ENCODE measurements around the gene SRSF1. TPM values are rescaled to one million over a fixed set of nuclear protein-coding genes. Genes with fewer than 3 reads are reported as not detected.
A peak's percentile ranks its signal among the peaks of the same experiment; 100 is the strongest.

SRSF1 gene
- total RNA-seq, 1 donor = 247 TPM

DNA sequence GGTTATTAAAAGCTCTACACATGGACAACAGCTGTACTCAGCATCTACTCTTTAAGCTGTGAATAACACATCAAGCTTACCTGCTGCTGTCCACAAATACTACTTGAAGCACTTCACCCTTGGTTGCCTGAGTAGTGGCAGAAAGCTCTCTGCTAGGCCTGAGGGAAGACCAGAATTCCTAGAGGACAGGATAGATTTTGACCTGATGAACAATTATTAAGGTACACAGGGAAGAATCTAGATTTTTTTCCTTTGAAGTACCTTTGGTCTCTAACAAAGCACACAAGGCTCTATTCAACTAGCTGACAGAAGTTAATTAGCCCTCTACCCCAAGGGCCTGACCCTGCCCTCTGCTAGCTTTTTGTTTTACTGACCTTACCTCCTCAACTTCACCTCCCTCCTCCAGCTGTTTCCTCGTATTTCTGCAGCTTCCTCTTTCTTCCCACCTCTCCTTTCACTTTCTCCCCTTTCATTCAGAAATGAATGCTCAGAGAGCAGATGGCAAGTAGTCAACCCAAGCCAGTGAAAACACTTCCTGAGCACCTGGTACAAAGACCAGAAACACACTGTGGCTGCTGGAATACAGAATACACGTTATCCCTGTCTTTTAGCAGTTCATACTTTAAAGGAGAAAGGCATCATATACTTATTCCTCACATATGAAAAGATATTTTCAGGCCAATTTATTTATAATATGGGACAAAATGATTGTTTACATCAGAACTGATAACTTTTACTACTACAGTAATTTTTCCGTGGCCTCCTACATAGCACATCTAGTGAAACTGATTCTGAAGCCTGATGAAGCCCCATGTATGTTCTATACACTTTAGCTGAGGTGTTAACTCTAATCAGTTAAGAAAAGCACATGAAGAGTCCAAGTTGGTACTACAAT lies 13.3 kb downstream of the SRSF1 start:
- Histone ChIP-seq H4K20me1 (ENCODE audit: insufficient read depth, low read length) (no peaks in the 10 kb centered on the region), H3K36me3 (ENCODE audit: insufficient read depth, low read length) (peaks cover 26% of the 10 kb centered on the region), H3K4me2 (ENCODE audit: insufficient read depth, low read length) (no peak overlapping the region), H3K4me1 (ENCODE audit: insufficient read depth, low read length) (peaks cover 15% of the 10 kb centered on the region), H3K4me3 (ENCODE audit: insufficient read depth, low read length) (no peak overlapping the region), H2AFZ (ENCODE audit: low read length) (no peak overlapping the region), H3K27me3 (ENCODE audit: insufficient read depth, low read length) (no peaks in the 10 kb centered on the region), H3K9me3 (ENCODE audit: low read depth, low read length) (no peaks in the 10 kb centered on the region), H3K79me2 (ENCODE audit: insufficient read depth, low read length) (peaks cover 6% of the 10 kb centered on the region), H3K27ac (ENCODE audit: low read depth, low read length) (peak overlapping the region; percentile 9)
- TF ChIP-seq, protein P1, sequence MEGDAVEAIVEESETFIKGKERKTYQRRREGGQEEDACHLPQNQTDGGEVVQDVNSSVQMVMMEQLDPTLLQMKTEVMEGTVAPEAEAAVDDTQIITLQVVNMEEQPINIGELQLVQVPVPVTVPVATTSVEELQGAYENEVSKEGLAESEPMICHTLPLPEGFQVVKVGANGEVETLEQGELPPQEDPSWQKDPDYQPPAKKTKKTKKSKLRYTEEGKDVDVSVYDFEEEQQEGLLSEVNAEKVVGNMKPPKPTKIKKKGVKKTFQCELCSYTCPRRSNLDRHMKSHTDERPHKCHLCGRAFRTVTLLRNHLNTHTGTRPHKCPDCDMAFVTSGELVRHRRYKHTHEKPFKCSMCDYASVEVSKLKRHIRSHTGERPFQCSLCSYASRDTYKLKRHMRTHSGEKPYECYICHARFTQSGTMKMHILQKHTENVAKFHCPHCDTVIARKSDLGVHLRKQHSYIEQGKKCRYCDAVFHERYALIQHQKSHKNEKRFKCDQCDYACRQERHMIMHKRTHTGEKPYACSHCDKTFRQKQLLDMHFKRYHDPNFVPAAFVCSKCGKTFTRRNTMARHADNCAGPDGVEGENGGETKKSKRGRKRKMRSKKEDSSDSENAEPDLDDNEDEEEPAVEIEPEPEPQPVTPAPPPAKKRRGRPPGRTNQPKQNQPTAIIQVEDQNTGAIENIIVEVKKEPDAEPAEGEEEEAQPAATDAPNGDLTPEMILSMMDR (IDR thresholded peaks at IDR 0.05; ENCODE audit: extremely low read depth, low read depth, low read length) = no peak
- DNase-seq (ENCODE audit: insufficient read length, low spot score, missing footprints) = no peak

DNA sequence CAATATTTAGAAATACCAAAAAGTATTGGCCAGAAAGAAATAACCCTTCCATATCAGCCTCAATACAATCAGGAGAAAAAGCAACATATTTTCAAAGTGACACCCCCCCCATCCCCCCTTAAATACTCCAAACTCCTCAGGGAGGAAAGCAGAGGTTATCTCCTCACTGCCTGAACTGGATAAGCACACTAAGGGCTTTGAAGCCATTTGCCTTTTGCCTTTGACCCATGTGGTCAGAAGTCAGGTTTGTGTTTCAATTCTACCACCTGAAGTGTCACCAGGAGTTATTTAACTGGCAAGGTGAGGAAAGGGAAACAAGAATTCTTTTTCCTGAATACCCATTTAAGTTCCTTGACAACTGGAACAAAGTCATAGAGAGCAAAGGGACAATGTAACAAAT lies 15.5 kb downstream of the SRSF1 start:
- TF ChIP-seq, protein P1 (IDR thresholded peaks at IDR 0.05; ENCODE audit: extremely low read depth, low read depth, low read length) = no peak
- Histone ChIP-seq H3K27ac (ENCODE audit: low read depth, low read length) (no peak overlapping the region), H3K36me3 (ENCODE audit: insufficient read depth, low read length) (peaks cover 12% of the 10 kb centered on the region), H3K79me2 (ENCODE audit: insufficient read depth, low read length) (peaks cover 7% of the 10 kb centered on the region), H3K27me3 (ENCODE audit: insufficient read depth, low read length) (no peaks in the 10 kb centered on the region), H3K4me2 (ENCODE audit: insufficient read depth, low read length) (no peak overlapping the region), H3K4me1 (ENCODE audit: insufficient read depth, low read length) (peaks cover 19% of the 10 kb centered on the region), H4K20me1 (ENCODE audit: insufficient read depth, low read length) (no peaks in the 10 kb centered on the region), H2AFZ (ENCODE audit: low read length) (no peak overlapping the region), H3K4me3 (ENCODE audit: insufficient read depth, low read length) (no peak overlapping the region), H3K9me3 (ENCODE audit: low read depth, low read length) (no peaks in the 10 kb centered on the region)
- no peak for DNase-seq (ENCODE audit: insufficient read length, low spot score, missing footprints)

DNA sequence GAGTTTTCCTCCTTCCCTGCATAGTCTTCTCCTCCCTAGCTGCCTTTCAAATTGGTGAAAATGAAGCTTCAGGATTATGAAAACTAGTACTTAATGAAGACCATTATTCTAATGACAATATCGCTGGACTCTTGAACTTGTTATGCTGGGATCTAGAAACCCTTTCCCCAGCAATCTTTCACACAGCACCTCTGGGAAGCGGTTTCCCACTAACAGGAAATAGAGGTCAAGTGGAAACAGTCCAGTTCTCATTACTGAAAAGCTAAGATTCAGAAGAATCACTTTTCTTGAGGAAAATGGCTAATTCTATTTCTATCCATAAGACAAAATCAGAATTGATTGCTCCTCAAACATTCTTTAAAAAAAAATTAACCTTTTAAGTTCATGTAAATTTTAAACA lies 17.0 kb downstream of the SRSF1 start:
- Histone ChIP-seq H4K20me1 (ENCODE audit: insufficient read depth, low read length) (peaks cover 8% of the 10 kb centered on the region), H3K4me2 (ENCODE audit: insufficient read depth, low read length) (no peak overlapping the region), H3K9me3 (ENCODE audit: low read depth, low read length) (no peaks in the 10 kb centered on the region), H3K4me1 (ENCODE audit: insufficient read depth, low read length) (peaks cover 30% of the 10 kb centered on the region), H3K36me3 (ENCODE audit: insufficient read depth, low read length) (peaks cover 15% of the 10 kb centered on the region), H3K27me3 (ENCODE audit: insufficient read depth, low read length) (no peaks in the 10 kb centered on the region), H2AFZ (ENCODE audit: low read length) (no peak overlapping the region), H3K27ac (ENCODE audit: low read depth, low read length) (peak overlapping the region; percentile 80), H3K79me2 (ENCODE audit: insufficient read depth, low read length) (peaks cover 21% of the 10 kb centered on the region), H3K4me3 (ENCODE audit: insufficient read depth, low read length) (no peak overlapping the region)
- no peak for DNase-seq (ENCODE audit: insufficient read length, low spot score, missing footprints)
- TF ChIP-seq, protein P1 (IDR thresholded peaks at IDR 0.05; ENCODE audit: extremely low read depth, low read depth, low read length) = no peak
